H1 (cell line): ENCODE data around the gene NDUFA8. TPM values are rescaled to one million over a fixed set of nuclear protein-coding genes. Genes with fewer than 3 reads are reported as not detected.

Source experiments
- CTCF ChIA-PET: fragments of 300-600 bp; sonication (Branson Sonifier 250); formaldehyde crosslinking; loops from one replicate; lab custom pipeline; 2021; ENCODE audit not compliant: partially characterized antibody; lab: Charles Lee
- POLR2A ChIA-PET: fragments of 300-600 bp; sonication (Branson Sonifier 250); formaldehyde crosslinking; loops from one replicate; lab custom pipeline; 2021; ENCODE audit warnings: inconsistent platforms; ENCODE audit not compliant: partially characterized antibody; lab: Charles Lee
- DNase-seq, 2 experiments: peaks; one replicate each; pipeline versions ENCODE4 v3.0.0 to v3.0.0-alpha.2; 2010 to 2022; ENCODE audit warnings: low spot score in 2 of 2, low read depth in 1 of 2, mixed read lengths in 1 of 2
- FAIRE-seq: peaks from 2 replicates; lab custom pipeline; 2011; peaks lifted over from hg19 to GRCh38; lab: Jason Lieb, UNC
- H2AFZ ChIP-seq: 2 replicates; pipeline ENCODE4 v1.8.1; 2012; ENCODE audit warnings: low read length, inconsistent platforms
- H2AK5ac ChIP-seq: 2 replicates; pipeline ENCODE4 v1.6.1; 2013; ENCODE audit warnings: low read depth, low read length
- H2BK120ac ChIP-seq: replicated peaks from 2 replicates; pipeline ENCODE3; 2013; ENCODE audit warnings: low read depth, low read length, inconsistent platforms
- H2BK12ac ChIP-seq: 2 replicates; pipeline ENCODE4 v1.6.1; 2013; ENCODE audit warnings: low read depth, low read length
- H2BK15ac ChIP-seq: 2 replicates; pipeline ENCODE4 v1.6.1; 2013; ENCODE audit warnings: low read length
- H2BK20ac ChIP-seq: 2 replicates; pipeline ENCODE4 v1.6.1; 2013; ENCODE audit warnings: low read length
- H2BK5ac ChIP-seq: 2 replicates; pipeline ENCODE4 v1.6.1; 2013; ENCODE audit warnings: low read depth, low read length
- H3K14ac ChIP-seq: 2 replicates; pipeline ENCODE4 v1.6.1; 2013; ENCODE audit warnings: inconsistent platforms; ENCODE audit not compliant: insufficient read length
- H3K18ac ChIP-seq: 2 replicates; pipeline ENCODE4 v1.6.1; 2013; ENCODE audit warnings: low read length; ENCODE audit errors: extremely low read depth
- H3K23ac ChIP-seq: 2 replicates; pipeline ENCODE4 v1.6.1; 2013; ENCODE audit warnings: inconsistent platforms; ENCODE audit not compliant: insufficient read length
- H3K23me2 ChIP-seq: 2 replicates; pipeline ENCODE4 v1.6.1; 2013; ENCODE audit warnings: low read depth, low read length
- H3K27ac ChIP-seq: 2 replicates; pipeline ENCODE4 v1.6.1; 2011; ENCODE audit warnings: low read depth, low read length, inconsistent platforms
- H3K27me3 ChIP-seq, 4 experiments: replicated peaks in 1 of 4; 1 replicate in 1 of 4; 2 replicates in 3 of 4; pipeline versions ENCODE4 v1.6.1 to v1.8.1; 2011 to 2013; ENCODE audit warnings: low read length in 3 of 4, mild to moderate bottlenecking in 3 of 4, inconsistent platforms in 2 of 4, mixed read lengths in 2 of 4, moderate library complexity in 1 of 4; ENCODE audit not compliant: control insufficient read depth in 3 of 4, insufficient read depth in 3 of 4; ENCODE audit errors: extremely low read depth in 1 of 4
- H3K36me3 ChIP-seq, 4 experiments: 2 replicates each; pipeline versions ENCODE4 v1.6.1 to v1.8.1; 2011 to 2013; ENCODE audit warnings: mild to moderate bottlenecking in 4 of 4, low read length in 3 of 4, moderate library complexity in 2 of 4, control low read depth in 1 of 4, inconsistent platforms in 1 of 4; ENCODE audit not compliant: insufficient read depth in 4 of 4, control insufficient read depth in 2 of 4
- H3K4ac ChIP-seq: replicated peaks from 2 replicates; pipeline ENCODE3; 2013; ENCODE audit warnings: low read length, low read depth, mixed read lengths, inconsistent platforms; ENCODE audit not compliant: insufficient read length
- H3K4me1 ChIP-seq, 4 experiments: replicated peaks in 1 of 4; 1 replicate in 1 of 4; 2 replicates in 3 of 4; pipeline versions ENCODE4 v1.6.1 to v1.8.1; 2011 to 2013; ENCODE audit warnings: low read length in 3 of 4, inconsistent platforms in 2 of 4, mixed read lengths in 1 of 4; ENCODE audit not compliant: insufficient read depth in 4 of 4, control insufficient read depth in 3 of 4
- H3K4me2 ChIP-seq, 2 experiments: 2 replicates each; pipeline versions ENCODE4 v1.6.1 to v1.8.1; 2011 to 2013; ENCODE audit warnings: low read depth in 2 of 2, low read length in 2 of 2, control low read depth in 1 of 2, inconsistent platforms in 1 of 2, mild to moderate bottlenecking in 1 of 2; ENCODE audit not compliant: insufficient read depth in 1 of 2
- H3K4me3 ChIP-seq, 4 experiments: fragments of 200-600, 300-600 bp in 1 of 4; sonication (generic), shearing (Covaris generic), sonication (Bioruptor Twin) in 1 of 4; 2 replicates each; pipeline versions ENCODE4 v1.5.1 to v1.8.1; 2011 to 2016; ENCODE audit warnings: low read length in 4 of 4, low read depth in 3 of 4, control low read depth in 2 of 4, inconsistent platforms in 2 of 4, mild to moderate bottlenecking in 2 of 4, mixed read lengths in 1 of 4, moderate library complexity in 1 of 4; ENCODE audit not compliant: insufficient read depth in 2 of 4; ENCODE audit errors: extremely low read depth in 1 of 4
- H3K56ac ChIP-seq: replicated peaks from 2 replicates; pipeline ENCODE3; 2013; ENCODE audit warnings: low read depth, mild to moderate bottlenecking, mixed read lengths, low read length, inconsistent platforms; ENCODE audit not compliant: insufficient read length
- H3K79me1 ChIP-seq: 2 replicates; pipeline ENCODE4 v1.6.1; 2013; ENCODE audit warnings: low read depth, low read length, control low read depth
- H3K79me2 ChIP-seq, 2 experiments: 2 replicates each; pipeline versions ENCODE4 v1.6.1 to v1.8.1; 2012 to 2013; ENCODE audit warnings: low read length in 2 of 2, mild to moderate bottlenecking in 2 of 2, inconsistent platforms in 1 of 2; ENCODE audit not compliant: insufficient read depth in 2 of 2, control insufficient read depth in 1 of 2
- H3K9ac ChIP-seq, 4 experiments: replicated peaks in 1 of 4; 1 replicate in 1 of 4; 2 replicates in 3 of 4; pipeline versions ENCODE4 v1.6.1 to v1.8.1; 2011 to 2013; ENCODE audit warnings: low read depth in 3 of 4, low read length in 3 of 4, control low read depth in 2 of 4, mild to moderate bottlenecking in 2 of 4, moderate library complexity in 2 of 4, inconsistent platforms in 1 of 4; ENCODE audit errors: extremely low read depth in 1 of 4
- H3K9me3 ChIP-seq, 2 experiments: 2 replicates each; pipeline versions ENCODE4 v1.6.1 to v1.8.1; 2012 to 2013; ENCODE audit warnings: mild to moderate bottlenecking in 2 of 2, moderate library complexity in 2 of 2, control low read depth in 1 of 2, inconsistent platforms in 1 of 2, low read depth in 1 of 2, low read length in 1 of 2, mixed read lengths in 1 of 2; ENCODE audit not compliant: insufficient read depth in 2 of 2
- H4K20me1 ChIP-seq, 2 experiments: replicated peaks in 1 of 2; 2 replicates each; pipeline versions ENCODE3 to v1.8.1; 2011 to 2013; ENCODE audit warnings: inconsistent platforms in 2 of 2, low read length in 2 of 2, mild to moderate bottlenecking in 1 of 2; ENCODE audit not compliant: insufficient read depth in 2 of 2, control insufficient read depth in 1 of 2
- H4K5ac ChIP-seq: 2 replicates; pipeline ENCODE4 v1.6.1; 2013; ENCODE audit warnings: low read length, low read depth, mixed read lengths, inconsistent platforms; ENCODE audit not compliant: insufficient read length
- H4K8ac ChIP-seq: 2 replicates; pipeline ENCODE4 v1.8.0; 2013; ENCODE audit warnings: mild to moderate bottlenecking, moderate library complexity, low read length, inconsistent platforms; ENCODE audit not compliant: insufficient read depth; ENCODE audit errors: extremely low read depth
- H4K91ac ChIP-seq: replicated peaks from 2 replicates; pipeline ENCODE3; 2013; ENCODE audit warnings: low read length, mixed read lengths, inconsistent platforms; ENCODE audit not compliant: insufficient read length
- CTBP2 ChIP-seq: IDR thresholded peaks from 2 replicates; pipeline ENCODE4 v1.7.0; 2011; ENCODE audit warnings: borderline replicate concordance, mild to moderate bottlenecking, moderate library complexity, mixed read lengths, low read length; ENCODE audit not compliant: insufficient read depth, insufficient read length
- EP300 ChIP-seq, 2 experiments: IDR thresholded peaks; 1 replicate in 1 of 2; 2 replicates in 1 of 2; pipeline ENCODE4 v1.6.1; 2011 to 2012; ENCODE audit warnings: low read depth in 2 of 2, low read length in 2 of 2, mild to moderate bottlenecking in 2 of 2, borderline replicate concordance in 1 of 2, inconsistent platforms in 1 of 2, moderate library complexity in 1 of 2
- JUN ChIP-seq: IDR thresholded peaks from 2 replicates; pipeline ENCODE4 v1.6.1; 2011; ENCODE audit warnings: low read depth, mild to moderate bottlenecking, improper control_type of control experiment, low read length
- KDM1A ChIP-seq: fragments of 200-600, 300-600 bp; sonication (generic); IDR thresholded peaks from 2 replicates; pipeline ENCODE4 v1.7.1; 2016; ENCODE audit warnings: mild to moderate bottlenecking, low read length, borderline replicate concordance
- KDM4A ChIP-seq: IDR thresholded peaks from one replicate; pipeline ENCODE4 v1.7.1; 2012; ENCODE audit warnings: low read depth, mild to moderate bottlenecking, moderate library complexity, low read length, inconsistent platforms; ENCODE audit not compliant: severe bottlenecking
- NRF1 ChIP-seq: IDR thresholded peaks from 2 replicates; pipeline ENCODE4 v1.6.1; 2011; ENCODE audit warnings: mild to moderate bottlenecking, low read depth, low read length, improper control_type of control experiment
- PHF8 ChIP-seq: fragments of 200-600 bp; sonication (generic); conservative IDR thresholded peaks from 2 replicates; pipeline ENCODE4 v1.7.1; 2012; ENCODE audit warnings: low read depth, mild to moderate bottlenecking, inconsistent platforms, low read length, moderate library complexity
- SRF ChIP-seq: IDR thresholded peaks from 2 replicates; pipeline ENCODE4 v1.6.1; 2011; ENCODE audit warnings: mild to moderate bottlenecking, low read depth, low read length, moderate library complexity
- SUZ12 ChIP-seq: fragments of 200-600 bp; sonication (generic); IDR thresholded peaks from 2 replicates; pipeline ENCODE4 v1.6.1; 2012; ENCODE audit warnings: mild to moderate bottlenecking, inconsistent platforms, low read length, moderate library complexity, mixed read lengths
- WGBS, 2 experiments: shearing (Covaris generic) in 1 of 2; methylation state at CpG; one replicate each; pipeline versions ENCODE4 v1.1.6 to v1.1.7; 2013 to 2015; ENCODE audit warnings: low lambda C conversion rate in 2 of 2, mixed read lengths in 2 of 2, inconsistent platforms in 1 of 2, low coverage in 1 of 2, missing lambda C conversion rate in 1 of 2; ENCODE audit not compliant: insufficient replicate concordance in 2 of 2, insufficient coverage in 1 of 2, insufficient read length in 1 of 2; ENCODE audit errors: extremely low coverage in 1 of 2, missing lambda C conversion rate in 1 of 2; 5-methylcytosine and 5-hydroxymethylcytosine counted together
- polyA plus RNA-seq, 7 experiments: library from polyadenylated mRNA; depleted of rRNA in 3 of 7; stranded (reverse) in 5 of 7; unstranded in 2 of 7; fragments of >200 nt in 5 of 7; fragments of 200-250 nt in 2 of 7; gene quantifications; 1 replicate in 5 of 7; 2 replicates in 1 of 7; 4 replicates in 1 of 7; pipeline versions ENCODE4 v1.2.1 to v1.2.3, GENCODE V29; 2011 to 2013; ENCODE audit warnings: missing spikeins in 2 of 7, mixed read lengths in 2 of 7
- total RNA-seq: library from RNA; stranded (reverse); fragmentation: NEBNext Ultra II Directional; extraction: Animal tissue kit (Norgen Biotek cat#: 25700); gene quantifications from 2 replicates; pipeline ENCODE4 v1.2.1, GENCODE V29; 2021

Gene NDUFA8
- total and polyA plus RNA-seq, 2 of the 8 experiments (the other 6 are each of a cell fraction or from before 2014, with no cell fraction given): 61.0 to 73.8 TPM

GRCh38 chr9:122111413-122112085, 48.0 kb downstream of the NDUFA8 start:
- Histone ChIP-seq H3K9me3 (no peaks in the 10 kb centered on the region), H3K18ac (no peak overlapping the region), H2BK120ac (no peak overlapping the region), H3K23ac (no peak overlapping the region), H3K56ac (no peak overlapping the region), H4K91ac (no peak overlapping the region), H3K4me3 (no peak overlapping the region), H3K36me3 (no peaks in the 10 kb centered on the region), H3K27ac (no peak overlapping the region), H2AFZ (no peak overlapping the region), H4K8ac (no peak overlapping the region), H3K79me1 (no peaks in the 10 kb centered on the region), H3K14ac (no peak overlapping the region), H3K4me2 (no peak overlapping the region), H3K4ac (no peak overlapping the region), H3K4me1 (peaks cover 6 to 18% (median 11%) of the 10 kb centered on the region in 4 experiments), H3K23me2 (no peaks in the 10 kb centered on the region), H2BK5ac (no peak overlapping the region), H4K5ac (no peak overlapping the region), H3K27me3 (no peaks in the 10 kb centered on the region; a peak in 2 of 7 replicates), H3K79me2 (no peaks in the 10 kb centered on the region), H2BK12ac (no peak overlapping the region), H3K9ac (no peak overlapping the region), H2BK15ac (no peak overlapping the region), H4K20me1 (no peaks in the 10 kb centered on the region), H2AK5ac (no peak overlapping the region), H2BK20ac (no peak overlapping the region)
- WGBS, 2 experiments: 76% methylated on average over 9 of the region's 9 CpGs; no CpG with 5 or more reads in 1 of the 2 experiments
- TF ChIP-seq NRF1 (no peak), CTBP2 (no peak), SRF (no peak), SUZ12 (no peak), EP300 (IDR thresholded peaks at IDR 0.05; ENCODE audit: borderline replicate concordance in 1 of 2, low read depth in 2 of 2, low read length in 2 of 2) (no peak), KDM4A (no peak), JUN (no peak), PHF8 (no peak), KDM1A (no peak)
- no peak for FAIRE-seq
- ChIA-PET CTCF (interaction anchor here (0.9 to 12.5 kb wide), 5 partner anchors 10 to 239 kb away, joined by 3 to 192 read pairs (median 6); no protein-coding TSS in a partner anchor), POLR2A (no interaction called here)
- DNase-seq: no peak
